Hepatocyte (in vitro differentiated cells): ENCODE measurements around the gene DNAJB11. TPM values are rescaled to one million over a fixed set of nuclear protein-coding genes. Genes with fewer than 3 reads are reported as not detected.

Experiments used
- DNase-seq: peaks from one replicate; pipeline ENCODE4 v3.0.0-alpha.2; 2016; ENCODE audit warnings: low spot score
- H2AFZ ChIP-seq: fragments of 200-600 bp; sonication (generic); 2 replicates; pipeline ENCODE4 v1.6.0; 2016; ENCODE audit warnings: antibody characterized with exemption, mild to moderate bottlenecking
- H3K27ac ChIP-seq: fragments of 200-600 bp; sonication (generic); 2 replicates; pipeline ENCODE4 v1.5.1; 2016; ENCODE audit warnings: mild to moderate bottlenecking
- H3K27me3 ChIP-seq: fragments of 200-600 bp; sonication (generic); 2 replicates; pipeline ENCODE4 v1.6.1; 2016
- H3K36me3 ChIP-seq: fragments of 200-600 bp; sonication (generic); replicated peaks from 2 replicates; pipeline ENCODE4 v1.5.1; 2016; ENCODE audit warnings: low read depth; ENCODE audit not compliant: insufficient read depth
- H3K4me1 ChIP-seq: fragments of 200-600 bp; sonication (generic); 2 replicates; pipeline ENCODE4 v1.5.1; 2016; ENCODE audit warnings: mild to moderate bottlenecking, moderate library complexity; ENCODE audit not compliant: insufficient read depth
- H3K4me2 ChIP-seq: fragments of 200-600 bp; sonication (generic); 2 replicates; pipeline ENCODE4 v1.6.0; 2016
- H3K4me3 ChIP-seq: fragments of 200-600 bp; sonication (generic); 2 replicates; pipeline ENCODE4 v1.5.1; 2016; ENCODE audit warnings: mild to moderate bottlenecking
- H3K79me2 ChIP-seq: fragments of 200-600 bp; sonication (generic); 2 replicates; pipeline ENCODE4 v1.6.0; 2017; ENCODE audit warnings: mild to moderate bottlenecking
- H3K9me2 ChIP-seq: fragments of 200-600 bp; sonication (generic); replicated peaks from 2 replicates; pipeline ENCODE4 v1.6.0; 2017; ENCODE audit warnings: mild to moderate bottlenecking; ENCODE audit not compliant: insufficient read depth
- H3K9me3 ChIP-seq: fragments of 200-600 bp; sonication (generic); 2 replicates; pipeline ENCODE4 v1.5.1; 2016; ENCODE audit warnings: low read depth, mild to moderate bottlenecking
- H4K20me1 ChIP-seq: fragments of 200-600 bp; sonication (generic); 2 replicates; pipeline ENCODE4 v1.6.0; 2016; ENCODE audit warnings: mild to moderate bottlenecking; ENCODE audit not compliant: insufficient read depth, poor library complexity, severe bottlenecking
- CTCF ChIP-seq: fragments of 200-600 bp; sonication (generic); IDR thresholded peaks from 2 replicates; pipeline ENCODE4 v1.5.1; 2016; ENCODE audit warnings: antibody characterized with exemption, mild to moderate bottlenecking; ENCODE audit not compliant: poor library complexity
- EZH2 ChIP-seq: fragments of 200-600 bp; sonication (generic); IDR thresholded peaks from 2 replicates; pipeline ENCODE4 v1.6.1; 2016; ENCODE audit warnings: antibody characterized with exemption, mild to moderate bottlenecking, borderline replicate concordance
- EZH2phosphoT487 ChIP-seq: fragments of 200-600 bp; sonication (generic); IDR thresholded peaks from one replicate; pipeline ENCODE4 v1.6.1; 2018; ENCODE audit warnings: antibody characterized with exemption, mild to moderate bottlenecking, low read depth, moderate library complexity; ENCODE audit not compliant: unreplicated experiment, severe bottlenecking
- WGBS: methylation state at CpG from one replicate; pipeline ENCODE4 v1.1.6; 2016; ENCODE audit warnings: low lambda C conversion rate; ENCODE audit errors: missing lambda C conversion rate; 5-methylcytosine and 5-hydroxymethylcytosine counted together
- polyA plus RNA-seq: library from polyadenylated mRNA; unstranded; fragments of >200 nt; fragmentation: Nextera tagmentation; extraction: Ambion mirVana; gene quantifications from 2 replicates; pipeline ENCODE4 v1.2.1, GENCODE V29; 2016
- total RNA-seq: library from RNA; depleted of rRNA; stranded (reverse); fragments of >200 nt; gene quantifications from 2 replicates; pipeline ENCODE4 v1.2.3, GENCODE V29; 2014

The DNAJB11 gene
- total and polyA plus RNA-seq, 2 experiments from 2014 or later = 103 to 148 TPM

GRCh38 chr3:186598108-186598784 is 27.7 kb downstream of the DNAJB11 start:
- WGBS = 72% methylated on average over 11 of the region's 11 CpGs
- Histone ChIP-seq H2AFZ (no peak overlapping the region), H3K36me3 (no peaks in the 10 kb centered on the region), H3K27me3 (no peaks in the 10 kb centered on the region), H3K4me1 (peaks cover 32% of the 10 kb centered on the region), H3K4me2 (no peak overlapping the region), H3K79me2 (no peaks in the 10 kb centered on the region), H4K20me1 (no peaks in the 10 kb centered on the region), H3K4me3 (no peak overlapping the region), H3K9me2 (no peaks in the 10 kb centered on the region), H3K27ac (peak overlapping the region; percentile 89), H3K9me3 (no peaks in the 10 kb centered on the region)
- peak; percentile 49 for DNase-seq
- TF ChIP-seq EZH2phosphoT487 (no peak), EZH2 (no peak), CTCF (no peak)

GRCh38 chr3:186598794-186599141 is 28.2 kb downstream of the DNAJB11 start:
- Histone ChIP-seq H3K4me3 (no peak overlapping the region), H3K4me1 (peaks cover 27% of the 10 kb centered on the region), H3K9me3 (no peaks in the 10 kb centered on the region), H2AFZ (no peak overlapping the region), H3K27ac (peak overlapping the region; percentile 89), H3K9me2 (no peaks in the 10 kb centered on the region), H3K4me2 (no peak overlapping the region), H3K27me3 (no peaks in the 10 kb centered on the region), H3K79me2 (no peaks in the 10 kb centered on the region), H3K36me3 (no peaks in the 10 kb centered on the region), H4K20me1 (no peaks in the 10 kb centered on the region)
- WGBS = 65% methylated on average over 4 of the region's 4 CpGs
- no peak for DNase-seq
- TF ChIP-seq CTCF = no peak
- TF ChIP-seq EZH2 = no peak
- TF ChIP-seq EZH2phosphoT487 = no peak

GRCh38 chr3:186599142-186599784 is 28.7 kb downstream of the DNAJB11 start:
- no peak for DNase-seq
- no peaks in the 10 kb centered on the region for H3K9me3 ChIP-seq
- no peak overlapping the region for H3K4me3 ChIP-seq
- 72% methylated on average over 12 of the region's 12 CpGs for WGBS
- H3K36me3 ChIP-seq = no peaks in the 10 kb centered on the region
- no peak overlapping the region for H3K4me2 ChIP-seq
- H3K27ac ChIP-seq = peak overlapping the region; percentile 89
- no peaks in the 10 kb centered on the region for H4K20me1 ChIP-seq
- no peaks in the 10 kb centered on the region for H3K9me2 ChIP-seq
- no peaks in the 10 kb centered on the region for H3K27me3 ChIP-seq
- peaks cover 22% of the 10 kb centered on the region for H3K4me1 ChIP-seq
- H2AFZ ChIP-seq = no peak overlapping the region
- no peaks in the 10 kb centered on the region for H3K79me2 ChIP-seq
- TF ChIP-seq EZH2phosphoT487 (no peak), EZH2 (no peak), CTCF (no peak)
